HepG2 (cell line): ENCODE results near the gene PRR12. TPM values are rescaled to one million over a fixed set of nuclear protein-coding genes. Genes with fewer than 3 reads are reported as not detected.
A peak's percentile ranks its signal among the peaks of the same experiment; 100 is the strongest.

Source experiments
- BCL6 ChIP-seq: IDR thresholded peaks from 2 replicates; pipeline ENCODE4 v1.6.1; 2016; ENCODE audit warnings: missing genetic modification reagents, missing compliant biosample characterization
- CBX5 ChIP-seq: sonication (generic); formaldehyde crosslinking; IDR thresholded peaks from 2 replicates; pipeline ENCODE4 v1.4.0; 2020; ENCODE audit warnings: missing genetic modification reagents, borderline replicate concordance
- HNRNPH1 ChIP-seq: fragments of 200-400 bp; formaldehyde crosslinking; optimal IDR thresholded peaks from 2 replicates; pipeline ENCODE3; 2017; ENCODE audit warnings: mild to moderate bottlenecking, low read depth, low read length
- IRF2 ChIP-seq: IDR thresholded peaks from 2 replicates; pipeline ENCODE4 v1.6.1; 2018; ENCODE audit warnings: missing genetic modification reagents, missing compliant biosample characterization
- MXI1 ChIP-seq: IDR thresholded peaks from 3 replicates; pipeline ENCODE4 v1.6.1; 2012; ENCODE audit warnings: low read depth, low read length, inconsistent platforms, borderline replicate concordance
- NR2F1 ChIP-seq, 2 experiments: fragments of 450-650 bp in 1 of 2; formaldehyde crosslinking in 1 of 2; IDR thresholded peaks; 2 replicates each; pipeline versions ENCODE4 v1.5.0 to v1.6.1; 2016 to 2020; ENCODE audit warnings: mild to moderate bottlenecking in 1 of 2, missing compliant biosample characterization in 1 of 2, missing genetic modification reagents in 1 of 2, moderate library complexity in 1 of 2
- REL ChIP-seq: sonication (generic); formaldehyde crosslinking; conservative IDR thresholded peaks from 2 replicates; pipeline ENCODE4 v1.8.0; 2022; ENCODE audit warnings: mild to moderate bottlenecking, missing genetic modification reagents, moderate library complexity
- RXRB ChIP-seq: IDR thresholded peaks from 2 replicates; pipeline ENCODE4 v1.6.1; 2016; ENCODE audit warnings: borderline replicate concordance, missing genetic modification reagents, missing compliant biosample characterization
- SIX1 ChIP-seq: sonication (generic); formaldehyde crosslinking; IDR thresholded peaks from 2 replicates; pipeline ENCODE4 v1.4.0; 2020; ENCODE audit warnings: missing genetic modification reagents, borderline replicate concordance
- SSRP1 ChIP-seq: IDR thresholded peaks from 2 replicates; pipeline ENCODE4 v1.6.1; 2016; ENCODE audit warnings: control low read depth
- TBP ChIP-seq: sonication (generic); formaldehyde crosslinking; IDR thresholded peaks from 2 replicates; pipeline ENCODE4 v1.5.0; 2020; ENCODE audit warnings: missing genetic modification reagents
- ZNF124 ChIP-seq: sonication (generic); formaldehyde crosslinking; IDR thresholded peaks from 2 replicates; pipeline ENCODE4 v1.4.0; 2020; ENCODE audit warnings: missing genetic modification reagents
- ZNF430 ChIP-seq: sonication (generic); formaldehyde crosslinking; IDR thresholded peaks from 2 replicates; pipeline ENCODE4 v1.9.0; 2021; ENCODE audit warnings: mild to moderate bottlenecking, missing genetic modification reagents
- ZNF431 ChIP-seq: sonication (generic); formaldehyde crosslinking; IDR thresholded peaks from 2 replicates; pipeline ENCODE4 v1.9.0; 2022; ENCODE audit warnings: missing genetic modification reagents, low read depth, mild to moderate bottlenecking, borderline replicate concordance
- ZNF451 ChIP-seq: sonication (generic); formaldehyde crosslinking; IDR thresholded peaks from 2 replicates; pipeline ENCODE4 v1.5.0; 2020; ENCODE audit warnings: mild to moderate bottlenecking, missing genetic modification reagents
- ZNF530 ChIP-seq: sonication (generic); formaldehyde crosslinking; IDR thresholded peaks from 2 replicates; pipeline ENCODE4 v1.5.0; 2020; ENCODE audit warnings: low read depth, mild to moderate bottlenecking, missing genetic modification reagents
- ZNF547 ChIP-seq: sonication (generic); formaldehyde crosslinking; IDR thresholded peaks from 2 replicates; pipeline ENCODE4 v1.5.1; 2020; ENCODE audit warnings: mild to moderate bottlenecking, missing genetic modification reagents
- ZNF572 ChIP-seq: sonication (generic); formaldehyde crosslinking; IDR thresholded peaks from 2 replicates; pipeline ENCODE4 v1.5.1; 2020; ENCODE audit warnings: mild to moderate bottlenecking, missing genetic modification reagents
- polyA plus RNA-seq, 8 experiments: library from polyadenylated mRNA; depleted of rRNA in 3 of 8; stranded (reverse) in 7 of 8; unstranded in 1 of 8; fragments of >200 nt; fragmentation: Illumina TruSeq in 4 of 8; extraction: Trizol in 4 of 8; gene quantifications; 2 replicates each; pipeline versions ENCODE4 v1.2.1 to v1.2.3, GENCODE V29; 2011 to 2016; ENCODE audit warnings: low read depth in 4 of 8, missing spikeins in 1 of 8, mixed read lengths in 1 of 8; ENCODE audit not compliant: insufficient read depth in 1 of 8
- total RNA-seq, 5 experiments: library from RNA; depleted of rRNA; stranded (reverse); fragments of >200 nt; fragmentation: Illumina TruSeq; extraction: Trizol; gene quantifications; 2 replicates each; pipeline ENCODE4 v1.2.3, GENCODE V29; 2016; ENCODE audit warnings: low read depth in 1 of 5
- TF ChIP-seq, protein P1 (sequence below): sonication (generic); formaldehyde crosslinking; IDR thresholded peaks from 2 replicates; pipeline ENCODE4 v1.4.0; 2020; ENCODE audit warnings: missing genetic modification reagents
- TF ChIP-seq, protein P2 (sequence below): sonication (generic); formaldehyde crosslinking; IDR thresholded peaks from 2 replicates; pipeline ENCODE4 v1.5.0; 2020; ENCODE audit warnings: mild to moderate bottlenecking, missing genetic modification reagents
- TF ChIP-seq, protein P3 (sequence below): sonication (generic); formaldehyde crosslinking; IDR thresholded peaks from 2 replicates; pipeline ENCODE4 v1.5.0; 2020; ENCODE audit warnings: mild to moderate bottlenecking, missing genetic modification reagents
- TF ChIP-seq, protein P4 (sequence below): sonication (generic); formaldehyde crosslinking; IDR thresholded peaks from 2 replicates; pipeline ENCODE4 v1.5.0; 2020; ENCODE audit warnings: mild to moderate bottlenecking, low read depth, missing genetic modification reagents, borderline replicate concordance

PRR12 gene
- total and polyA plus RNA-seq, 2 of the 13 experiments (the other 11 are each of a cell fraction or from before 2014, with no cell fraction given), result 0.62 to 1.5 TPM

DNA sequence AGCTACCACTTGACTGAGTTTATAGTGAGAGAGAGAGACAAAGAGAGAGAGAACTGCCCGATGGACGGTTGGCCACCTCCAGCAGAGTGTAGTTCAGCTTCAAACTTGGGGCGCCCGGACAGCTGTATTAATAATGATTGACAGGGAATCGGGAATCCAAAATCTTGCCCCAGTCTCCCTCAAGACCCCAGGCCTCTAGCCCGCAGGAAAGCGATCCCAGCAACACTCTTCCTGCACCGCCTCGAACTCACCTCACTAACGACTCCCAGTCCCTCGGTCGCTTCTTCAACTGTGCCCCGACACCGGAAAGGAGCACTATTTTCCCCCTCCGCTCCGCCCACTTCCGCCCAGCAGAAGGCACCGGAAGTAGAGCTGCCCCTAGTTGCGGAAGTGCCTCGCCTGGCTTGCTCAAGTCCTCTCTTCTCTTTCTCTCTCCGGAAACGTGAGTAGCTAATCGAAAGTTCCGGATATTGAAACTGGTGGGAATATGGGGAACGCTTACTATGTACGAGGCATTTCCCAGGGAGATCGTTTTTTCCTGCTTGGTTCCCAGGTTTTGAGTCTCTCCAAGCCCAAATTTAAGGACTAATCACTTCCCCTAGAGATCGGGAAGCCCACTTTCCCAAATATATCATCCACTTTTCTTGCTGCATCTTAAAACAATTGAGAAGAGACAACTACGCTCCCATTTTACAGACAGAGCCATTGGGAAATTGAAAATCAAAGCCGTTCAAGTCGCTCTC is 10.5 kb upstream of the PRR12 start, which contains the start of gene NOSIP (continued):
- TF ChIP-seq, protein P1, sequence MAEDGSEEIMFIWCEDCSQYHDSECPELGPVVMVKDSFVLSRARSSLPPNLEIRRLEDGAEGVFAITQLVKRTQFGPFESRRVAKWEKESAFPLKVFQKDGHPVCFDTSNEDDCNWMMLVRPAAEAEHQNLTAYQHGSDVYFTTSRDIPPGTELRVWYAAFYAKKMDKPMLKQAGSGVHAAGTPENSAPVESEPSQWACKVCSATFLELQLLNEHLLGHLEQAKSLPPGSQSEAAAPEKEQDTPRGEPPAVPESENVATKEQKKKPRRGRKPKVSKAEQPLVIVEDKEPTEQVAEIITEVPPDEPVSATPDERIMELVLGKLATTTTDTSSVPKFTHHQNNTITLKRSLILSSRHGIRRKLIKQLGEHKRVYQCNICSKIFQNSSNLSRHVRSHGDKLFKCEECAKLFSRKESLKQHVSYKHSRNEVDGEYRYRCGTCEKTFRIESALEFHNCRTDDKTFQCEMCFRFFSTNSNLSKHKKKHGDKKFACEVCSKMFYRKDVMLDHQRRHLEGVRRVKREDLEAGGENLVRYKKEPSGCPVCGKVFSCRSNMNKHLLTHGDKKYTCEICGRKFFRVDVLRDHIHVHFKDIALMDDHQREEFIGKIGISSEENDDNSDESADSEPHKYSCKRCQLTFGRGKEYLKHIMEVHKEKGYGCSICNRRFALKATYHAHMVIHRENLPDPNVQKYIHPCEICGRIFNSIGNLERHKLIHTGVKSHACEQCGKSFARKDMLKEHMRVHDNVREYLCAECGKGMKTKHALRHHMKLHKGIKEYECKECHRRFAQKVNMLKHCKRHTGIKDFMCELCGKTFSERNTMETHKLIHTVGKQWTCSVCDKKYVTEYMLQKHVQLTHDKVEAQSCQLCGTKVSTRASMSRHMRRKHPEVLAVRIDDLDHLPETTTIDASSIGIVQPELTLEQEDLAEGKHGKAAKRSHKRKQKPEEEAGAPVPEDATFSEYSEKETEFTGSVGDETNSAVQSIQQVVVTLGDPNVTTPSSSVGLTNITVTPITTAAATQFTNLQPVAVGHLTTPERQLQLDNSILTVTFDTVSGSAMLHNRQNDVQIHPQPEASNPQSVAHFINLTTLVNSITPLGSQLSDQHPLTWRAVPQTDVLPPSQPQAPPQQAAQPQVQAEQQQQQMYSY (CRISPR knock-in tag), result no peak
- TF ChIP-seq REL (CRISPR knock-in tag) (no peak), ZNF572 (CRISPR knock-in tag) (no peak), SSRP1 (CRISPR knock-in tag) (0 out of 2 replicates have a peak, but pooled peaks have one; percentile 55), ZNF124 (CRISPR knock-in tag) (peak; percentile 95), MXI1 (peak; percentile 86; the same call in 1 of the 3 replicates), SIX1 (CRISPR knock-in tag) (peak; percentile 44; the same call in 1 of the 2 replicates), HNRNPH1 (no peak), TBP (CRISPR knock-in tag) (no peak), BCL6 (CRISPR knock-in tag) (no peak), CBX5 (peak; percentile 96), ZNF451 (no peak), NR2F1 (CRISPR knock-in tag; IDR thresholded peaks at IDR 0.05) (no peak), ZNF547 (no peak), ZNF530 (no peak), ZNF431 (CRISPR knock-in tag) (peak; percentile 54; the same call in 1 of the 2 replicates), IRF2 (CRISPR knock-in tag) (peak; percentile 97), RXRB (CRISPR knock-in tag) (peak; percentile 80), ZNF430 (peak; percentile 70)
- TF ChIP-seq, protein P2, sequence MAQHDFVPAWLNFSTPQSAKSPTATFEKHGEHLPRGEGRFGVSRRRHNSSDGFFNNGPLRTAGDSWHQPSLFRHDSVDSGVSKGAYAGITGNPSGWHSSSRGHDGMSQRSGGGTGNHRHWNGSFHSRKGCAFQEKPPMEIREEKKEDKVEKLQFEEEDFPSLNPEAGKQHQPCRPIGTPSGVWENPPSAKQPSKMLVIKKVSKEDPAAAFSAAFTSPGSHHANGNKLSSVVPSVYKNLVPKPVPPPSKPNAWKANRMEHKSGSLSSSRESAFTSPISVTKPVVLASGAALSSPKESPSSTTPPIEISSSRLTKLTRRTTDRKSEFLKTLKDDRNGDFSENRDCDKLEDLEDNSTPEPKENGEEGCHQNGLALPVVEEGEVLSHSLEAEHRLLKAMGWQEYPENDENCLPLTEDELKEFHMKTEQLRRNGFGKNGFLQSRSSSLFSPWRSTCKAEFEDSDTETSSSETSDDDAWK (CRISPR knock-in tag), result no peak
- TF ChIP-seq, protein P3, sequence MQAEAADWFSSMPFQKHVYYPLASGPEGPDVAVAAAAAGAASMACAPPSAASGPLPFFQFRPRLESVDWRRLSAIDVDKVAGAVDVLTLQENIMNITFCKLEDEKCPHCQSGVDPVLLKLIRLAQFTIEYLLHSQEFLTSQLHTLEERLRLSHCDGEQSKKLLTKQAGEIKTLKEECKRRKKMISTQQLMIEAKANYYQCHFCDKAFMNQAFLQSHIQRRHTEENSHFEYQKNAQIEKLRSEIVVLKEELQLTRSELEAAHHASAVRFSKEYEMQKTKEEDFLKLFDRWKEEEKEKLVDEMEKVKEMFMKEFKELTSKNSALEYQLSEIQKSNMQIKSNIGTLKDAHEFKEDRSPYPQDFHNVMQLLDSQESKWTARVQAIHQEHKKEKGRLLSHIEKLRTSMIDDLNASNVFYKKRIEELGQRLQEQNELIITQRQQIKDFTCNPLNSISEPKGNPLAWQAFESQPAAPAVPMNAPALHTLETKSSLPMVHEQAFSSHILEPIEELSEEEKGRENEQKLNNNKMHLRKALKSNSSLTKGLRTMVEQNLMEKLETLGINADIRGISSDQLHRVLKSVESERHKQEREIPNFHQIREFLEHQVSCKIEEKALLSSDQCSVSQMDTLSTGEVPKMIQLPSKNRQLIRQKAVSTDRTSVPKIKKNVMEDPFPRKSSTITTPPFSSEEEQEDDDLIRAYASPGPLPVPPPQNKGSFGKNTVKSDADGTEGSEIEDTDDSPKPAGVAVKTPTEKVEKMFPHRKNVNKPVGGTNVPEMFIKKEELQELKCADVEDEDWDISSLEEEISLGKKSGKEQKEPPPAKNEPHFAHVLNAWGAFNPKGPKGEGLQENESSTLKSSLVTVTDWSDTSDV (CRISPR knock-in tag), result no peak
- TF ChIP-seq, protein P4, sequence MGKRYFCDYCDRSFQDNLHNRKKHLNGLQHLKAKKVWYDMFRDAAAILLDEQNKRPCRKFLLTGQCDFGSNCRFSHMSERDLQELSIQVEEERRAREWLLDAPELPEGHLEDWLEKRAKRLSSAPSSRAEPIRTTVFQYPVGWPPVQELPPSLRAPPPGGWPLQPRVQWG, result no peak
